MM.1S (cell line): Measurements from ENCODE around the gene TNK2.

Experiments
- DNase-seq: peaks from one replicate; pipeline ENCODE4 v3.0.0-alpha.2; 2015
- H2AFZ ChIP-seq: fragments of 300-600 bp; sonication (generic); 2 replicates; pipeline ENCODE4 v1.6.0; 2016; ENCODE audit warnings: antibody characterized with exemption, low read length
- H3F3A ChIP-seq: fragments of 300-600 bp; sonication (generic); 2 replicates; pipeline ENCODE4 v1.6.1; 2016; ENCODE audit warnings: mild to moderate bottlenecking, antibody characterized with exemption, low read length, moderate library complexity, mixed read lengths; ENCODE audit not compliant: insufficient read depth
- H3K27ac ChIP-seq: fragments of 300-600 bp; sonication (generic); 2 replicates; pipeline ENCODE4 v1.5.1; 2016; ENCODE audit warnings: mild to moderate bottlenecking, low read length
- H3K27me3 ChIP-seq: fragments of 300-600 bp; sonication (generic); replicated peaks from 2 replicates; pipeline ENCODE4 v1.6.0; 2016; ENCODE audit warnings: low read length; ENCODE audit not compliant: insufficient read depth
- H3K36me3 ChIP-seq: fragments of 300-600 bp; sonication (generic); replicated peaks from 2 replicates; pipeline ENCODE4 v1.6.1; 2016; ENCODE audit warnings: mild to moderate bottlenecking, low read length, mixed read lengths; ENCODE audit not compliant: insufficient read depth
- H3K4me1 ChIP-seq: fragments of 300-600 bp; sonication (generic); 2 replicates; pipeline ENCODE4 v1.6.1; 2016; ENCODE audit warnings: low read length, mixed read lengths
- H3K4me2 ChIP-seq: fragments of 300-600 bp; sonication (generic); 2 replicates; pipeline ENCODE4 v1.6.0; 2016; ENCODE audit warnings: low read depth, low read length
- H3K4me3 ChIP-seq: fragments of 300-600 bp; sonication (generic); 2 replicates; pipeline ENCODE4 v1.5.1; 2016; ENCODE audit warnings: low read length, mixed read lengths
- H3K79me2 ChIP-seq: fragments of 300-600 bp; sonication (generic); 2 replicates; pipeline ENCODE4 v1.6.1; 2016; ENCODE audit warnings: mixed run types, low read length, mixed read lengths
- H3K9ac ChIP-seq: fragments of 300-600 bp; sonication (generic); 2 replicates; pipeline ENCODE4 v1.6.1; 2016; ENCODE audit warnings: low read length, mixed read lengths
- H3K9me2 ChIP-seq: fragments of 300-600 bp; sonication (generic); replicated peaks from 2 replicates; pipeline ENCODE4 v1.6.1; 2016; ENCODE audit warnings: mild to moderate bottlenecking, low read length, mixed read lengths; ENCODE audit not compliant: insufficient read depth
- H3K9me3 ChIP-seq: fragments of 300-600 bp; sonication (generic); replicated peaks from 2 replicates; pipeline ENCODE4 v1.6.1; 2016; ENCODE audit warnings: mild to moderate bottlenecking, low read length, mixed read lengths; ENCODE audit not compliant: insufficient read depth
- H4K20me1 ChIP-seq: fragments of 300-600 bp; sonication (generic); 2 replicates; pipeline ENCODE4 v1.6.1; 2016; ENCODE audit warnings: mild to moderate bottlenecking, low read length, moderate library complexity, mixed read lengths; ENCODE audit not compliant: insufficient read depth
- CTCF ChIP-seq: fragments of 300-600 bp; sonication (generic); IDR thresholded peaks from 2 replicates; pipeline ENCODE4 v1.5.1; 2016; ENCODE audit warnings: antibody characterized with exemption, low read length, mixed read lengths
- EZH2 ChIP-seq: fragments of 300-600 bp; sonication (generic); optimal IDR thresholded peaks from 2 replicates; pipeline ENCODE3; 2017; ENCODE audit warnings: low read depth, mild to moderate bottlenecking, antibody characterized with exemption, low read length, mixed read lengths
- EZH2phosphoT487 ChIP-seq: fragments of 300-600 bp; sonication (generic); IDR thresholded peaks from 2 replicates; pipeline ENCODE4 v1.6.1; 2018; ENCODE audit warnings: antibody characterized with exemption, low read length

TNK2 gene

DNA sequence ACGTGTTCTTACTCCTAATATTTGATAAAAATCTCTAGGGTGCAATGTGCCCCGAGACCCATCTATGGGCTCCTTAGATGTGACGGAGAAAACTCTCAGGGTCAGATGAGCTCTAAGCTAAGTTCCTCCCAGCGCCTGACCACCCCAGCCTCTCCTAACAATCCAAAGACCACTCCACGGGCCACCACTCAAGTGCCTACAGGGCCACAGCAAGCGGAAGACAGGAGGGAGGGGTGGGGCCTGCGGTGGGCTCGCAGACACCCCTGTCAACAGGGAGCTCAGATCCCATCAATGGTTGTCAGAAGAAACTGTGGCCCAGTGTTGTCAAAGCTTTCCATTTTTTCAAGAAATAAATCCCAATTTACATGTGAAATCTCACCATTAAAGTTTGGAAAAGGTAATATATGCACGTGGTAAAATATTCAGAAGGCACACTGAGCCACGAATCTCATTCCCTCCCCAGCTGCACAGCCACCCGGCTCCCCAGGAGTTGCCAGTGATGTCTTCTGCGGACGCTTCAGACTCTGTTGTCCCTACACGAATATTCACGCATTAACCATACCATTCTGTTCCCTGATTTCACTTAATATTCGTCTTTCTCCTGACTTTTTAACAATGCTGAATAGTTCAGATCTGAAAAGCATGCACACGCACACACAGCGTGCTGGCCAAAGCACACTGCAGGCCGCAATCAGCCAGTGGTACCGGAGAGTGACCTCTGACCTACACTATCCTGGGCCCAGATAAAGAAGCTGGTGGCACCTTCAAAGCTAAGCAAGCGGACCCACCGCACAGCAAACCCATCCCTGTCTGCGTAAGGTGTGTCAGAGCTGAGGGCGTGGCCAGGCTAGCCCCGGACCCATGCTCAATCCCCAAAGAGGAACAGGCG is 19.1 kb downstream of the TNK2 start:
- Histone ChIP-seq H3K27ac (no peak overlapping the region), H3K4me1 (no peaks in the 10 kb centered on the region), H3F3A (no peaks in the 10 kb centered on the region)

DNA sequence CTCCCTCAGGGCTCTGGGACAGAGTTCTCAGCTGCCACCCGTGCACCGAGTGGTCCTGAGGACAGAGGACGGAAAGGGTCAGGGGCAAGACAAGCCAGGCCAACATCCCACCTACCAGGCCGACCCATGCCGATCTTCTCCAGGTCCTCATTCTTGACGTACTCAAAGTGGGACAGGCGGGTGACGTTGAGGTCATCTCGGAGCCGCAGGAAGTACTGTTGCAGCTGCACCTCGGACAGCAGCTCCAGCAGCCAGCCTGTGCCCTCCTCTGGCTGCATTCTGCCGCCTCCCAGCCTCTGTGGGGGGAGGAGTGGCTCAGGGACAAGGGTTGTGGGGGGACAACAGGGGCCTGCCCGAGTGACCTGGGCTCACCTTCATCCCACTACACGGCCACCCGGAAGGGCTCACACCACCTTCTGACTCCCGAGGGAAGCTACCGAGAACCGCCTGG is 20.0 kb downstream of the TNK2 start:
- Histone ChIP-seq H3K27ac (no peak overlapping the region), H4K20me1 (no peaks in the 10 kb centered on the region), H3K36me3 (no peaks in the 10 kb centered on the region; the same call in 1 of the 2 replicates), H3K9ac (no peak overlapping the region), H3K4me1 (no peaks in the 10 kb centered on the region), H3K9me2 (no peaks in the 10 kb centered on the region), H3K9me3 (no peaks in the 10 kb centered on the region), H3K4me2 (no peak overlapping the region), H3F3A (no peaks in the 10 kb centered on the region), H3K4me3 (no peak overlapping the region), H3K27me3 (no peaks in the 10 kb centered on the region), H3K79me2 (peaks cover 25% of the 10 kb centered on the region), H2AFZ (no peak overlapping the region)
- no peak for TF ChIP-seq EZH2
- TF ChIP-seq EZH2phosphoT487, result no peak
- no peak for TF ChIP-seq CTCF
- no peak for DNase-seq

More for the DNA sequence above, 19.1 kb downstream of the TNK2 start:
- no peaks in the 10 kb centered on the region for H4K20me1 ChIP-seq
- DNase-seq, result no peak
- H3K36me3 ChIP-seq, result no peaks in the 10 kb centered on the region
- no peak for TF ChIP-seq EZH2
- no peak for TF ChIP-seq CTCF
- no peak for TF ChIP-seq EZH2phosphoT487
- H3K27me3 ChIP-seq, result no peaks in the 10 kb centered on the region
- no peak overlapping the region for H2AFZ ChIP-seq
- H3K4me2 ChIP-seq, result no peak overlapping the region
- no peaks in the 10 kb centered on the region for H3K9me3 ChIP-seq
- H3K4me3 ChIP-seq, result no peak overlapping the region
- no peak overlapping the region for H3K9ac ChIP-seq
- H3K9me2 ChIP-seq, result no peaks in the 10 kb centered on the region
- H3K79me2 ChIP-seq, result peaks cover 34% of the 10 kb centered on the region

- Histone ChIP-seq H2AFZ (no peak overlapping the region), H3K27ac (no peak overlapping the region), H3K9me3 (no peaks in the 10 kb centered on the region), H3K4me2 (no peak overlapping the region), H3K9ac (no peak overlapping the region), H3K9me2 (no peaks in the 10 kb centered on the region), H3K79me2 (peaks cover 19% of the 10 kb centered on the region), H3K4me1 (no peaks in the 10 kb centered on the region), H3K4me3 (no peak overlapping the region), H4K20me1 (no peaks in the 10 kb centered on the region), H3F3A (no peaks in the 10 kb centered on the region), H3K36me3 (no peaks in the 10 kb centered on the region; the same call in 1 of the 2 replicates), H3K27me3 (no peaks in the 10 kb centered on the region)
- TF ChIP-seq CTCF, result no peak
- no peak for TF ChIP-seq EZH2phosphoT487
- no peak for TF ChIP-seq EZH2
- DNase-seq, result no peak
These were observed 20.7 kb downstream of the TNK2 start for GRCh38 chr3:195887670-195888069.
